Measurements from ENCODE around the gene PDS5B.
A peak's percentile ranks its signal among the peaks of the same experiment; 100 is the strongest.

The PDS5B gene

GRCh38 chr13:32733690-32734089 is 147.4 kb downstream of the PDS5B start:
- DNase-seq, result no peak

- no peak for DNase-seq
These were observed 148.3 kb downstream of the PDS5B start for GRCh38 chr13:32734511-32734910.

- no peak for DNase-seq
These were observed 149.6 kb downstream of the PDS5B start for GRCh38 chr13:32735859-32736258.

GRCh38 chr13:32736648-32737047 is 150.4 kb downstream of the PDS5B start:
- no peak for DNase-seq

GRCh38 chr13:32737111-32737571 is 150.9 kb downstream of the PDS5B start:
- DNase-seq, result no peak

DNA sequence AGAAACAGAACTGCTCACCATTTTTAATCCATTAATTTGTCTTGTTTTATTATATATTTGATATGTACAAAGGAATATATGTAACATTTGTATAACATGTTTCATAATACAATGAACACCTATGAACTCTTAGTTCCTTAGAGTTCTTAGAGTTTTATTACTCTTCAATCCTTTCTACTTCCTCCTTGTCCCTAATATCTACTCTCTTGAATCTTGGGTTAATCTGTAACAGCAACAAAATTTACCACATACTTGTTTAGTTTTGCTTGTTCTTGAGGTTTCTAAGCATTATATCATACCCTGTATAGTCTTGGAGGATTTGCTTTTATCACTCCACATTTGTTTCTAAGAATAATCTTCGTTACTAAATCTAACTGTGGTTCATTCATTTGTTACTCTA is 151.4 kb downstream of the PDS5B start:
- DNase-seq, result no peak

DNA sequence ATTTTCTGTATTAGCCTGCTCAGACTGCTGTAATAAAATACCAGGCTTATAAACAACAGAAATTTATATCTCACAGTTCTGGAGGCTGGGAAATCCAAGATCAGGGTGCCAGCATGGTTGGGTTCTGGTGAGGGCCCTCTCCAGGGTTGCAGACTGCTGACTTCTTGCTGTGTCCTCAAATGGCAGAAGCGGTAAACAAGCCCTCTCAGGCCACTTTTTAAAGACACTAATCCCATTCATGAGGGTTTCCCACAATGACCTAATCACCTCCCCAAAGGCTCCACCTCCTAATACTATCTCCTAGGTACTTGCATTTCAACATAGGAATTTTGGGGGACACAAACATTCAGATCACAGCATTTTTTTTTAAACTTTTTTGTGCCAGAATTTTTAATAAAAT is 159.3 kb downstream of the PDS5B start:
- DNase-seq, result no peak

DNA sequence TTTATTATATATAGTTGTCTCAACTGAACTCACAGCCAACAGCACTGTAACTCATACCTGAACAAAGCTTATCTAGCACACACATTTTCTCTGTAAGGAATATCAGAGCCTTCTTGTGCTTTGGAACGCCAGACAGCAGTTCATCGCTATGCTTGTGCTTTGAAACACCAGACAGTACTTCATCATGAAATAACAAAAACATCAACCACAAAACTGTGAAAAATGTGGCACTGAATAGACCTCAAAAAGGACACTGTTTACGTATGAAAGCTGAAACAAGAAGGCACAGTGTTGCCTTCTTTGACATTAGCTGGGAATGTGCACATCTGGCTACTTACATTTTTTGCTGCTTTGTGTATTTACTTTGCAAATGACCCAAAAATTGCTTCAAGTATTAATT is 160.2 kb downstream of the PDS5B start:
- DNase-seq, result no peak

DNA sequence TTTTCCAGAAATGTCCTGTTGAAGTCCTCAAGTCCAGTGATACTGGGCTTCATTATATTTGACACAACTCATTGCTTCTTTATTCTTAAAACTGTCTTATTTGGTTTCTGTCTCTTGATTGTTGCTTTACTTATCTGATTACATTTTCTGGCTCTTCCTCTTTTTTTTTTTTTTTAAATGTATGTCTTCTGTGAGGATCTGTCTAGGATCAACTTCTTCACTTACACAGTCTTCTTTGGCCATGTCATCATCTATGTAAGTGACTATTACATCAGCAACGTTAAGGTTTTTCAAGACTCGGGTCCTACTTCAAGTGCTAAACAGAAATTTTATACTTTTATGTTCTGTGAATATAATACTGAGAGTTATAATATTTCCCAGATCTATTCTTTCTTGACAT is 162.1 kb downstream of the PDS5B start:
- no peak for DNase-seq

DNA sequence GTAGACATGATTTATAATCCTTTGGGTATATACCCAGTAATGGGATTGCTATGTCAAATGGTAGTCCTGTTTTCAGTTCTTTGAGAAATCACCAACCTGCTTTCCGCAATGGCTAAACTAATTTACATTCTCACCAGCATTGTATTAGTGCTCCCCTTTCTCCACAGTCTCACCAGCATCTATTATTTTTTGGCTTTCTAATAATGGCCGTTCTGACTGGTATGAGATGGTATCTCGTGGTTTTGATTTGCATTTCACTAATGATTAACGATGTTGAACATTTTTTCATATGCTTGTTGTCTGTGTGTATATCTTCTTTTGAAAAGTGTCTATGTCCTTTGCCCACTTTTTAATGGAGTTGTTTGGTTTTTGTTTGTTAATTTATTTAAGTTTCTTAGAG is 165.1 kb downstream of the PDS5B start:
- DNase-seq, result no peak

DNA sequence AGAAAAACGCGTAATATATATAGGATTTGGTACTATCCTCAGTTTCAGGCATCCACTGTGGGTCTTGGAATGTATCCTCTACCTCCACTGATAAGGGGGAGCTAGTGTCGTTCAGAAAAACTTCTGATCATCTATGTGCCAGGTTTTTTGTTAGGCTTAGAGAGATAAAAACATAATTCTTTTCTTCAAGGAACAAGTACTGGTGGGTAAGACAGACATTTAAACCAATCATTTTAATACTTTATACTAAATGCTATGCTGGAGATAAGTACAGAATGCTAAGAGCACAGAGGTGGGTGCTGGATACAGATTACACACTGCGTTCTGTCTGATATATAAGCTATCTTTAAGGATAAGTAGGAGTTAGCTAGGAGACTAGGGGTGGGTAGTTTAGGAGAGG is 166.1 kb downstream of the PDS5B start:
- no peak for DNase-seq

DNA sequence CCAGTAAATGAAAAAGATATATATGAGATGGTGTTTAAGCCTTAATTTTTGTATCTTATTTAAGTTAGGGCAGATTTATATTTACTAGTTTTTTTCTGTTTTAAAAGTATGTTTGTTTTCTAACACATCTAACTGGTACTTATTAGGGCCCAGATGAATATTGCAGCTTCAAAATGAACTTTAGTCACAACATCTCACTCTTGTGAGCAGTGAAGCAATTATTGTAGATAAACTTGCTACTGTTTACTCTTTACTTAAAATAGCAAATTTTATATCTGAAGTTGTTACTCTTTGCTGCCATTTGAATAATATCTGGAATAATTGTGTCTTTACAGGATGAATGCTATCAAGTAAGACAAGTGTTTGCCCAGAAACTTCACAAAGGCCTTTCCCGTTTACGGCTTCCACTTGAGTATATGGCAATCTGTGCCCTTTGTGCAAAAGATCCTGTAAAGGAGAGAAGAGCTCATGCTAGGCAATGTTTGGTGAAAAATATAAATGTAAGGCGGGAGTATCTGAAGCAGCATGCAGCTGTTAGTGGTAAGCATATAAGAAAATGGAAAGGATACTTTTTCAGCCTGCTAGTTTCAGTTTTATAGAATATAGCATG is 166.8 kb downstream of the PDS5B start:
- peak; percentile 18 for DNase-seq

- no peak for DNase-seq
These were observed 167.9 kb downstream of the PDS5B start for GRCh38 chr13:32754179-32754578.

DNA sequence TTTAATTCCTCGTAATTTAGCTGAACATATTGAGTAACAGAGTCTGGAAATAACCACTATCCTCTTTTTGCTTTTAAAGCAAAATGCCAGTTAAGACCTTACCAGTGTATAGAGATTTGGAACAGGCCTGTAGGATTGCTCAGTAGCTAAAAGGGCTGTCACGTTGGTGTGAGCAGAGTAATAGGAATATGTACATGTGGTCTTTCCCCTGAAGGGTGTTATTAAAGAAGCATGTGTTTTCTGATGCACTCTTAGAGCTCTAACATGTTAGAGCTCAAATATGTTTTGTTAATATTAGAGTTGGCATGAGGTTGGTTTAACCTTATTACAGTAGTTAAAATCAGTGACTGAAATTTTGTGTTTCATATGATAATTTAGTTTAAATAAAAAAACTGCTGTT is 172.9 kb downstream of the PDS5B start:
- DNase-seq, result no peak

DNA sequence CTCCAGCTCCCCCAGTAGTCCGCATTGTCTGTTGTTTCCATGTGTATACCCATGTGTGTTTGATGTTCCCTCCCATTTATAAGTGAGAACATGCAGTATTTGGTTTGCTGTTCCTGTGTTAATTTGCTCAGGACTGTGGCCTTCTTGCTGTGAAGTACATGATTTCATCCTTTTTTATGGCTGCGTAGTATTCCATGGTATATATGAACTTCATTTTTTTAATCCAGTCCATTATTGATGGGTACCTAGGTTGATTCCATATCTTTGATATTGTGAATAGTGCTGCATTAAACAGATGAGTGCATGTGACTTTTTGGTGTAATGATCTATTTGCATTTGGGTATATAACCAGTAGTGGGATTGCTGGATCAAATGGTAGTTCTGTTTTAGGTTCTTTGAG is 175.2 kb downstream of the PDS5B start:
- DNase-seq, result no peak

DNA sequence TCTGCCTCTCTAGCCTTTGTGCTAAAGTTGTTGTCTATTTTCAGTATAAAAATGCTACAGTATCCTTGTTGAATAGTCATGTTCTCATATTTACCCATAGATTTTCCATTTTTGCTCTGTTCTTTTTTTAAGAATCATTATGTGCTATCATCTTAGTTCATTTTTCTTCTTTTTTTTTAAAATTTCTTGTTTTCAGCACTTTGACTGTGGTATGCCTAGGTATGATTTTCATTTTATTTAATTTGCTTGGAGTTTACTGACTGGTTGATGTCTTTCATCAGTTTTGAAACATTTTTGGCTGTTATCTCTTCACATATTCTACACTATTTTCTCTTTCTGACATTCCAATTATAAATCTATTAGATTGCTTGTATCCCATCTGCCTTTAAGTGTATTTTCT is 192.9 kb downstream of the PDS5B start:
- no peak for DNase-seq

DNA sequence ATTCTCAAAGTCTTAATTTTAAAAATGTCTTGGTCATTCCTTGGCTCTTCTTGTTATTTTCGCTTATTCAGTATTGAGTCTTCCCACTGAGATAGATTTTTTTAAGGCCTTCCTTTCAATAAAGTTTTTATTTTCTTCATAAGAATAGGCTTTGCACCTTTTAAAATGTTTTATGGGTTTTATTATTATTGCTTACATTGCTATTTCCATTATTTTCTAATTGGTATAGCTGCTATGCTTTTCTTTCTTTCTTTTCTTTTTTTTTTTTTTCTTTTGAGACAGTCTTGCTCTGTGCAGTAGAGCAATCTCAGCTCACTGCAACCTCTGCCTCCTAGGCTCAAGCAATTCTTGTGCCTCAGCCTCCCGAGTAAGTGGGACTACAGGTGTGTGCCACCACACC is 195.7 kb downstream of the PDS5B start:
- DNase-seq, result no peak

- no peak for DNase-seq
These were observed 196.8 kb downstream of the PDS5B start for GRCh38 chr13:32783067-32783466.

DNA sequence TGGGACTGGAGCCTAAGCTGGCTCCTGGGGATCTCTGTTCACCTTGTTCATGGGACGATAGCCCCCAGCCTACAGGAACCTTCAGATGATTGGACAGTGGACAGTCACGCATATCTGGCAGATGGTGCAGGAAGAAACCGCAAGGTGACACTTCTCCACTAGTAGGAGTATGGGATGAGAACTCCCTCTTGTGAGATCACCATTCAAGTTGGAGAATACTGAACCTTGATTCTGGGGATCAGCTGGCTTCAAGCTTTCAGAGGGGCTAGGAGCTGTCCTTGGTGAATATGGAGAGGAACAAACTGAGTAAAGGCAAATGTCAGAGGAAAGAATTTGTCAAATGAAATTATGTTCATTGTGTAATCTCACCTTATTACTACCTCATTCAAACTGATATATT is 204.5 kb downstream of the PDS5B start:
- DNase-seq, result no peak

DNA sequence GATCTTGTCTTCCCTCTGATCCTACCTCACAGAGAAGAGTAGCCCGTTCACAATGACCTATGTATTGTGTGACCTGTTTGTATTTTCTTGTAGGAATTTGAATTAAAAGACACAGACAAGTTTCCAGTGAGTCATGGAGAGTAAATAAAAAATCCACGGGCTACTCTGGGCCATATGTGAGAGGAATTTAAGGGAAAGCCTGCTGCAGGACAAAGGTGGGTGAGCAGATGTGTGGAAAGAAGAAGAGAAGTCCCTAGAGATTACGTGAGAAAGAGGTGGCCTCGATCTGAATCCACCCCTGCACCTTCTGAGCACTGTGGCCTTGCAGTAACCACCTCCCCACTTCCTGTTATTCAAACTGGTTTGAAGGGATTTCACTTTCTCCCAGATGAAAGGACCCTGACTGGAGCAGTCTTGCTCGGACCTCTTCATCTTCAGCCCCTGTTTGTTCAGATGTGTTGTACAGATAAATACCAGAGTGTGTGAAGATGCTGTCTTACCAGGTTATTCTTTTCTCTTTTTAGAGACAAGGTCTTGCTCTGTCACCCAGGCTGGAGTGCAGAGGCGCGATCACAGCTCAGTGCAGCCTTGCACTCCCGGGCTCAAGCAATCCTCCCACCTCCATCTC is 205.4 kb downstream of the PDS5B start:
- no peak for DNase-seq

DNA sequence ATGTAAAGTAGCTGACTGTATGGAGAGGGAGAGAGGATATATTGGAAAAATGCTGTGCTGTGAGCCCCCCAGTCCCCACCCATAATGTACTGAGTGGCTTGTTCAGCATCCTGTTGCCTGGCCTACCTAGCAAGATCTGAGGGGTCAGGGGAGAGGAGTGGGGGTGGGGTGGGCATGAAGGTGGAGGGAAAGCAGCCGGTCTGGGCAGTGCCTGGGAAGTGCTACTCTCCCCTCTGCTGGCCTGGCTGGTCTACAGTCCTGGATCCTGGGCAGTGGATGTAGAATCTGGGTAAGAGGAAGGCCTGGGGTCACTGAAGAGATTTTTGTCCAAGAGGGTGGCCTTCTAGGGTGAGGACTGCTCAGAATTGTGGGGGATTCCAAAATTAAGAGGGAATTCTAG is 210.5 kb downstream of the PDS5B start:
- no peak for DNase-seq

GRCh38 chr13:32802159-32802558 is 215.9 kb downstream of the PDS5B start:
- DNase-seq, result no peak

- DNase-seq, result no peak
These were observed 218.5 kb downstream of the PDS5B start for GRCh38 chr13:32804673-32805230.

DNA sequence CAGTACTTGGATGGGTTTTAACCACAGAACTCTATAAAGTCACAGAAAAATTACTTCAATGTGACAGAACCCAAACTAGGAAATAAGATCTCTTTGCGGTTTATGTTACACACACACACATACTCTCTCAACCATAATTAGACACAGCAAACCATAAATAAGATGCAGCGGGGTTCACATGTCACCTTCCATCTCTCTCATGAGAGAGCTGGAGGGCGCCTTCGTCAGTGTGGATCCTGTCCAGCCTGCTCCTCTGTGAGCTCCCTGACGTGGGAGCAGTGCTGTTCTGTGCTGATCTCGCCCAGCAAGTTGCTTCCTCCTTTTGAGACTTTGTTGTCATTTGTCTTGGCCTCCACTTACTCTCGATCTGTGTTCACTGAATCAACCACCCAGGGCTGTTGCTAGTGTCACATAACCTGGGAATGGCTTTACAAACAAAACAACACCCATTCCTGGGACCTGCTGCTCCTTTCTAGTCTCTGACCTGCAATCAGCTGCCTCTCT is 225.1 kb downstream of the PDS5B start:
- DNase-seq, result no peak

All from NCI-H2029 (cell line).